Small intestine (tissue), 7 donors: Measurements from ENCODE around the gene TTYH1. TPM values are rescaled to one million over a fixed set of nuclear protein-coding genes. Genes with fewer than 3 reads are reported as not detected.

Experiments
- DNase-seq, 2 donors: peaks; one replicate each; pipeline versions ENCODE4 v3.0.0 to v3.0.0-alpha.2; 2013
- FAIRE-seq: peaks from 2 replicates; lab custom pipeline; 2012; peaks lifted over from hg19 to GRCh38; lab: Jason Lieb, UNC
- H3K27ac ChIP-seq, 3 donors: one replicate each; pipeline ENCODE4 v1.5.1; 2013; ENCODE audit warnings: low read length in 2 of 3, mild to moderate bottlenecking in 2 of 3, control low read depth in 1 of 3, inconsistent platforms in 1 of 3, low read depth in 1 of 3, moderate library complexity in 1 of 3
- H3K27me3 ChIP-seq, 3 donors: one replicate each; pipeline ENCODE4 v1.6.1; 2013; ENCODE audit warnings: low read length in 3 of 3, inconsistent platforms in 1 of 3; ENCODE audit not compliant: control insufficient read depth in 3 of 3, insufficient read depth in 3 of 3
- H3K36me3 ChIP-seq, 3 donors: one replicate each; pipeline ENCODE4 v1.6.1; 2013; ENCODE audit warnings: low read length in 3 of 3, inconsistent platforms in 1 of 3, low read depth in 1 of 3, mild to moderate bottlenecking in 1 of 3, moderate library complexity in 1 of 3; ENCODE audit not compliant: control insufficient read depth in 3 of 3, insufficient read depth in 2 of 3
- H3K4me1 ChIP-seq, 3 donors: one replicate each; pipeline ENCODE4 v1.6.1; 2013; ENCODE audit warnings: low read length in 2 of 3, inconsistent platforms in 1 of 3, low read depth in 1 of 3, mild to moderate bottlenecking in 1 of 3, moderate library complexity in 1 of 3; ENCODE audit not compliant: control insufficient read depth in 3 of 3, insufficient read depth in 2 of 3
- H3K4me3 ChIP-seq, 3 donors: one replicate each; pipeline ENCODE4 v1.5.1; 2013; ENCODE audit warnings: low read length in 3 of 3, control low read depth in 1 of 3, inconsistent platforms in 1 of 3, low read depth in 1 of 3, mild to moderate bottlenecking in 1 of 3, moderate library complexity in 1 of 3
- H3K9me3 ChIP-seq, 2 donors: one replicate each; pipeline ENCODE4 v1.6.1; 2013; ENCODE audit warnings: low read depth in 1 of 2, low read length in 1 of 2; ENCODE audit not compliant: control insufficient read depth in 2 of 2, insufficient read depth in 1 of 2
- WGBS, 3 donors: extraction: QIAGEN DNeasy Blood & Tissue Kit; methylation state at CpG; one replicate each; pipeline ENCODE4 v1.1.7; 2013; 5-methylcytosine and 5-hydroxymethylcytosine counted together
- polyA plus RNA-seq, 4 donors: library from polyadenylated mRNA; stranded (reverse) in 3 of 4; unstranded in 1 of 4; fragments of 200-250 nt in 3 of 4; fragments of 120-200 nt in 1 of 4; gene quantifications; one replicate each; pipeline versions ENCODE4 v1.2.1 to v1.2.3, GENCODE V29; 2013
- donor health status: healthy with polysubstance abuse.
- donor health status: control.
- donor health status: control.
- donor health status: Bipolar disorder and iron deficiency.
- donor health status: healthy.

TTYH1 gene
- polyA plus RNA-seq, 4 donors = 1.5 to 10.1 TPM; not detected in 2

DNA sequence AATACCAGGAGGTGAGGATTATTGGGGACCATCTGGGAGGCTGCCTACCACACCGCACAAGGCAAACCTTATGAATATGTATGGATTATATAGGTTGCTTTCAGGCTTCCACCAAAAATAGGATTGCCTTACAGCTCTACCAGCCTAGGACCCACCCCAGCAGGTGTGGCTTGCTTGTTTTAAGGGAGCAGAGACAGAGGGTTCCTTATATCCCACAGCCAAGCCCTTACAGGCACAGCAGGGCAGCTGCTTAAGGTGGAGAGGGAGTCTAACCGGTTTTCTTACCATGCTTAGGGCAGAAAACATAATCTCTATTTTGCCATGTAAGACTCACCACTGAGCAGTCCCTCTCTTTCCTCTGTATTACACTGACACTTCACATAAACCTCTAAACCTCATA lies 16.1 kb upstream of the TTYH1 start:
- Histone ChIP-seq H3K4me3 (no peak overlapping the region), H3K9me3 (no peaks in the 10 kb centered on the region), H3K27ac (no peak overlapping the region), H3K36me3 (no peaks in the 10 kb centered on the region), H3K27me3 (no peaks in the 10 kb centered on the region), H3K4me1 (no peaks in the 10 kb centered on the region)
- FAIRE-seq (no peak), DNase-seq (no peak)
- WGBS, 3 donors = 53 to 63% (median 60%) methylated on average over 2 of the region's 2 CpGs

DNA sequence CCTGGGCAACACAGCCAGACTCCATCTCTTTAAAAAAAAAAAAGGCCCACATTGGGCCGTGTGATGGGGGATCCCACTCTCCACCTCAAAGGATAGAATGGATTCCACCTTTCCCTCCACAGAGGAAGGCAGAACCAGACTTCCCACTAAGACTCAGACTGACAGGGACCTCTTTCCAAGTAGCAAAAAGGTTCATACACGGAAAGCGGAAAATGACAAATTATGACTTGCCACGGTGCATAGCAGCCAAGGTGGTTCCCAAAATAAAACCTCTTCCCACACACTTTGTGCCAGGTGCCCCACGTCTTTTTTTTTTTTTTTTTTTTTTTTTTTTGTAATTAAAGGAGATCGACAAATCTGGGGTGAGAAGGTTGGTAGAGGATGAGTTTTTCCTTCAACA lies 14.4 kb upstream of the TTYH1 start:
- Histone ChIP-seq H3K4me1 (no peaks in the 10 kb centered on the region), H3K36me3 (no peaks in the 10 kb centered on the region), H3K9me3 (no peaks in the 10 kb centered on the region), H3K27ac (no peak overlapping the region), H3K27me3 (no peaks in the 10 kb centered on the region), H3K4me3 (no peak overlapping the region)
- no peak for FAIRE-seq
- no peak for DNase-seq
- WGBS, 3 donors = 75 to 86% (median 83%) methylated on average over 6 of the region's 6 CpGs

DNA sequence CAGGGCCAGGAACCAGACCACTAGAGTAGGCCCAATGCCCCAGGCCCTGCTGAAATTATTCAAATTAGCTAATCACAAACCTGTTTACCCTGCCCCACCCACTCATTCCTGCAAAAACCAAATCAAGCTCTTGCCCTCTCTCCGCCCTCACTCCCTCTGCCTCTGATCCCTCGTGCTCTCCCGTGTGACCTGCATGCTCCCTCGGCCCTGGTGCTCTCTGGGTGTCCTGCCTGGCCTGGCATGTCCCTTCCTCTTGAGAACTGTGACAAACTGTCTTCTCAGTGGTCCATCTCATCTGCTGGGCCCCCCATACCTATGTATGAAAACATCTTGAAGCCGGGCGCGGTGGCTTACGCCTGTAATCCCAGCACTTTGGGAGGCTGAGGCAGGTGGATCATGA lies 12.2 kb upstream of the TTYH1 start:
- no peak overlapping the region for H3K27ac ChIP-seq
- H3K27me3 ChIP-seq = no peaks in the 10 kb centered on the region
- no peaks in the 10 kb centered on the region for H3K4me1 ChIP-seq
- H3K36me3 ChIP-seq = no peaks in the 10 kb centered on the region
- 80 to 88% (median 86%) methylated on average over 8 of the region's 8 CpGs for WGBS, 3 donors
- no peak for FAIRE-seq
- DNase-seq = no peak
- no peaks in the 10 kb centered on the region for H3K9me3 ChIP-seq
- H3K4me3 ChIP-seq = no peak overlapping the region

DNA sequence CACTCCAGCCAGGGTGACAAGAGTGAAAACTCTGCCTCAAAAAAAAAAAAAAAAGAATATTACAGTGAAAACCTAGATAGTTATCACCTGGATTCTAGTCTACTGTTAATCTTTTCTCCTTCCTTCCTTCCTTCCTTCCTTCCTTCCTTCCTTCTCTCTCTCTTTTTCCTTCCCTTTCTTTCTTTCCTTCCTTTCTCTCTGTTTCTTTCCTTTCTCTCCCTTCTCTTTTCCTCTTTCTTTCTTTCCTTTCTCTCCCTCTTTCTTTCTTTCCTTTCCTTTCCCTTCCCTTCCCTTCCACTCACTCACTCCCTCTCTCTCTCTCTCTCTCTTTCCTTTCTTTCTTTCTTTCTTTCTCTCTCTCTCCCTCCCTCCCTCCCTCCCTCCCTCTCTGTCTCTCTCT lies 9.6 kb upstream of the TTYH1 start:
- Histone ChIP-seq H3K27me3 (no peaks in the 10 kb centered on the region), H3K27ac (no peak overlapping the region), H3K4me1 (no peaks in the 10 kb centered on the region), H3K9me3 (no peaks in the 10 kb centered on the region), H3K4me3 (no peak overlapping the region), H3K36me3 (no peaks in the 10 kb centered on the region)
- no peak for FAIRE-seq
- no peak for DNase-seq

DNA sequence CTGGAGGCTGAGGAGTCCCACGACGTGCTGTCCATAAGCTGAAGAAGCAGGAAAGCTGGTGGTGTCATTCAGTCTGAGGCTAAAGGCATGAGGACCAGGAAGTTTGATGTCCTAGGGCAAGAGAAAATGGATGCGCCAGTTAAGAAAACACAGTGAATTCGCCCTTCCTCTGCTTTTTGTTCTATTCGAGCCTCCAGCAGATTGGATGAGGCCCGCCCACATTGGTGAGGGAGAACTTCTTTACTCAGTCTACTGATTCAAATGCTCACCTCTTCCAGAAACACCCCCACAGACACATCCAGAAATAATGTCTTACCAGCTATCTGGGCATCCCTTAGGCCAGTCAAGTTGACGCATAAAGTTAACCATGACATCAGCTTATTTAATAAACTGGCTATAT lies 7.5 kb upstream of the TTYH1 start:
- Histone ChIP-seq H3K27ac (no peak overlapping the region), H3K36me3 (no peaks in the 10 kb centered on the region), H3K9me3 (no peaks in the 10 kb centered on the region), H3K4me1 (no peaks in the 10 kb centered on the region), H3K27me3 (no peaks in the 10 kb centered on the region), H3K4me3 (no peak overlapping the region)
- DNase-seq (no peak), FAIRE-seq (no peak)
- WGBS, 3 donors = 84 to 92% (median 90%) methylated on average over 7 of the region's 7 CpGs

DNA sequence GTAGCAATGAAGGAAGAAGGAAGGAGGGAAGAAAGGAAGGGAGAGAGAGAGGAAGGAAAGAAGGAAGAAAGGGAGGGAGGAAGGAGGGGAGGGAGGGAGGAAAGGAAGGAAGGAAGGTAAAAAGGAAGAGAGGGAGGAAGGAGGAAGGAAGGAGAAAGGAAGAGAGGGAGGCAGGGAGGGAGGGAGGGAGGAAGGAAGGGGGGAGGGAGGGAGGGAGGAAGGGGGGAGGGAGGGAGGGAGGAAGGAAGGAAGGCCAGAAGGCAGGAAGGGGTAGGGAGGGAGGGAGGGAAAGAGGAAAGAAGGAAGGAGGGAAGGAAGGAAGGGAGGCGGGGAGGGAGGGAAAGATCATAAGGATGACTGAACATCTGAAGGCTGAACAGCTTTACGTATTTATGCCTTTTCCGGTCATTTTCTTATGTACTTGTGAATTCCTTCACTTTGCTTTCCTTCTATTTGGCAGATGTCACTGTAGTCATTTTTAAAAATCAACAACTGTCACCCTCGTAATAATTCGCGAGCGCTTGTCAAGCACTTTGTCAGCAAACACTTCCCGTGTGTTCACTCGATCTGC lies 6.7 kb upstream of the TTYH1 start:
- no peak for FAIRE-seq
- no peaks in the 10 kb centered on the region for H3K27me3 ChIP-seq
- H3K4me3 ChIP-seq = no peak overlapping the region
- no peaks in the 10 kb centered on the region for H3K4me1 ChIP-seq
- H3K36me3 ChIP-seq = no peaks in the 10 kb centered on the region
- H3K9me3 ChIP-seq = no peaks in the 10 kb centered on the region
- DNase-seq = no peak
- no peak overlapping the region for H3K27ac ChIP-seq
- 85 to 93% (median 87%) methylated on average over 9 of the region's 9 CpGs for WGBS, 3 donors

DNA sequence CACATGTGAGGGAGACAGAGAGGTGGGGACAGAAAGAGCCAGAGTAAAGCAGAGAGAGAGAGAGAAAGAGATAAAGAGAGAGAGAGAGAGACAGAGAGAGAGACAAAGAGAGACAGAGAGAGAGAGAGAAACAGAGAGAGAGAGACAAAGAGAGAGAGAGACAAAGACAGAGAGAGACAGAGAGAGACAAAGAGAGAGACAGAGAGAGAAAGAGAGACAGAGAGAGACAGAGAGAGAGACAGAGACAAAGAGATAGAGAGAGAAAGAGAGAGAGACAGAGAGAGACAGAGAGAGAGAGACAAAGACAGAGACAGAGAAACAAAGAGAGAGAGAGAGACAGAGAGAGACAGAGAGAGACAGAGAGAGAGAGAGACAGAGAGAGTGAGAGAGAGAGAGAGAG lies 4.2 kb upstream of the TTYH1 start:
- FAIRE-seq (no peak), DNase-seq (no peak)
- H3K36me3 ChIP-seq = no peaks in the 10 kb centered on the region
- H3K27ac ChIP-seq = no peak overlapping the region
- no peaks in the 10 kb centered on the region for H3K4me1 ChIP-seq
- peaks cover 2 to 14% (median 10%) of the 10 kb centered on the region in 3 donors for H3K27me3 ChIP-seq
- no peaks in the 10 kb centered on the region for H3K9me3 ChIP-seq
- no peak overlapping the region for H3K4me3 ChIP-seq

DNA sequence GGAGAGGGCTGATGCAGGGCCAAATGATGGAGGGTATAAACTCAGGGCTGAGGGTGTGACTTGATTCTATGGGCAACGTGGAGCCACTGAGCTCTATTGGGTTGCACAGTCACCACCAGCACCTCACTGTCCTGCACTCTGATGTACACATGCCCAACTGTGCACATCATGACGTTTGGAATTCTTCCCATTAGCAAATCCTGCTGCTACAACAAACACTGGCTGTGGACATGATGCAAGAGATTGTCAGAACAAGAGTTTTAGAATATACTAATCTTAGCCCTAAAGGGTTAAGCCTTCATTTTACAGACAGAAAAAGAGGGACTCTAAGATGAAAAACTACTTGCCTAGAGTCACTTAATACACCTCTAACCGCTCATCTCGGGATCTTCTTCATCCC lies 2.4 kb upstream of the TTYH1 start:
- 61 to 70% (median 64%) methylated on average over 4 of the region's 4 CpGs for WGBS, 3 donors
- no peak for FAIRE-seq
- no peak for DNase-seq
- no peak overlapping the region for H3K27ac ChIP-seq
- no peaks in the 10 kb centered on the region for H3K9me3 ChIP-seq
- no peaks in the 10 kb centered on the region for H3K36me3 ChIP-seq
- H3K4me1 ChIP-seq = peaks cover 0 to 4% (median 0%) of the 10 kb centered on the region in 3 donors
- H3K27me3 ChIP-seq = peaks cover 2 to 29% (median 24%) of the 10 kb centered on the region in 3 donors
- no peak overlapping the region for H3K4me3 ChIP-seq

DNA sequence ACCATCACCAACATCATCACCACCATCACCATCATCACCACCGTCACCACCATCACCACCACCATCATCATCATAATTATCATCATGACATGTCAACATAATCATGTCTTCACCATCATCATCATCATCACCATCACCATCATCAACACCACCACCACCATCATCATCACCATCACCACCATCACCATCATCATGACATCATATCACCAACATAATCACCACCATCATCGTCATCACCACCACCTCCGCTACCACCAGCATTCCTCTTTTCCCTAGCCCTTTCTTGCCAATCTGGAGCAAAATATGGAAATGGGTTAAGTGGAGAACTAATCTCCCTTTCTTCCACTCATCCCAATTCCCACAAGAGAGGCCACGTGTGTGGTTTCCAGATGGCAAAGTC lies 1.1 kb upstream of the TTYH1 start:
- H3K9me3 ChIP-seq = no peaks in the 10 kb centered on the region
- FAIRE-seq (no peak), DNase-seq (no peak)
- WGBS, 3 donors = 89 to 92% (median 92%) methylated on average over 4 of the region's 4 CpGs
- H3K27ac ChIP-seq = no peak overlapping the region
- no peak overlapping the region for H3K4me3 ChIP-seq
- peaks cover 2 to 33% (median 24%) of the 10 kb centered on the region in 3 donors for H3K27me3 ChIP-seq
- no peaks in the 10 kb centered on the region for H3K36me3 ChIP-seq
- H3K4me1 ChIP-seq = peaks cover 0 to 8% (median 0%) of the 10 kb centered on the region in 3 donors
